HG02678 (cell line): ENCODE data around the gene GJC2.
A peak's percentile ranks its signal among the peaks of the same experiment; 100 is the strongest.

Experiments used
- ATAC-seq: cut with Tn5 transposase; IDR thresholded peaks from one replicate; pipeline ENCODE4 v1.9.1; 2021; ENCODE audit warnings: mild to moderate bottlenecking, moderate library complexity; ENCODE audit not compliant: unreplicated experiment

GJC2 gene

GRCh38 chr1:228156515-228156881 is 6.8 kb downstream of the GJC2 start:
- no peak for ATAC-seq

GRCh38 chr1:228156941-228157728 is 7.4 kb downstream of the GJC2 start:
- ATAC-seq = no peak

GRCh38 chr1:228157729-228158126 is 8.0 kb downstream of the GJC2 start:
- ATAC-seq = no peak

- ATAC-seq = no peak
These were observed 8.6 kb downstream of the GJC2 start for GRCh38 chr1:228158151-228159007.

- no peak for ATAC-seq
These were observed 9.4 kb downstream of the GJC2 start for GRCh38 chr1:228159008-228159665.

- ATAC-seq = no peak
These were observed 10.6 kb downstream of the GJC2 start for GRCh38 chr1:228160201-228160761.

- ATAC-seq = no peak
These were observed 11.6 kb downstream of the GJC2 start for GRCh38 chr1:228161362-228161761.

GRCh38 chr1:228161866-228162265 is 12.1 kb downstream of the GJC2 start:
- no peak for ATAC-seq

- ATAC-seq = no peak
These were observed 12.7 kb downstream of the GJC2 start for GRCh38 chr1:228162286-228163006.

- ATAC-seq = no peak
These were observed 13.4 kb downstream of the GJC2 start for GRCh38 chr1:228163007-228163753.

- ATAC-seq = no peak
These were observed 14.2 kb downstream of the GJC2 start for GRCh38 chr1:228163776-228164519.

GRCh38 chr1:228164561-228165371 is 15.0 kb downstream of the GJC2 start:
- no peak for ATAC-seq

- peak; percentile 79 for ATAC-seq
These were observed 15.8 kb downstream of the GJC2 start, which contains the start of gene IBA57 for GRCh38 chr1:228165372-228166169. IBA57 (plus strand) TSS chr1:228165804; CDS start chr1:228165817, 13 bp downstream.

- ATAC-seq = peak; percentile 13
These were observed 16.6 kb downstream of the GJC2 start for GRCh38 chr1:228166170-228166936.

GRCh38 chr1:228168563-228169270 is 19.0 kb downstream of the GJC2 start:
- no peak for ATAC-seq

- ATAC-seq = no peak
These were observed 19.6 kb downstream of the GJC2 start for GRCh38 chr1:228169345-228169744.
